Rectal smooth muscle tissue (tissue), 1 donor: ENCODE results near the gene ZNF638.
"Not testable (repeated sequence)": the region's sequence is repeated elsewhere in the genome, so short reads cannot be mapped to it uniquely, and the experiment has no call there.

Experiments used
- H3K27ac ChIP-seq: one replicate; pipeline ENCODE4 v1.7.0; 2013; ENCODE audit warnings: low read depth, low read length, inconsistent platforms
- H3K27me3 ChIP-seq: one replicate; pipeline ENCODE4 v1.7.0; 2013; ENCODE audit warnings: low read length; ENCODE audit not compliant: control insufficient read depth, insufficient read depth
- H3K36me3 ChIP-seq: one replicate; pipeline ENCODE4 v1.7.0; 2013; ENCODE audit warnings: low read length; ENCODE audit not compliant: control insufficient read depth, insufficient read depth
- H3K4me1 ChIP-seq: one replicate; pipeline ENCODE4 v1.7.0; 2013; ENCODE audit warnings: low read length; ENCODE audit not compliant: control insufficient read depth, insufficient read depth
- H3K4me3 ChIP-seq: one replicate; pipeline ENCODE4 v1.7.0; 2013; ENCODE audit warnings: low read length
- H3K9ac ChIP-seq: one replicate; pipeline ENCODE4 v1.7.0; 2013; ENCODE audit warnings: low read length

Gene ZNF638

DNA sequence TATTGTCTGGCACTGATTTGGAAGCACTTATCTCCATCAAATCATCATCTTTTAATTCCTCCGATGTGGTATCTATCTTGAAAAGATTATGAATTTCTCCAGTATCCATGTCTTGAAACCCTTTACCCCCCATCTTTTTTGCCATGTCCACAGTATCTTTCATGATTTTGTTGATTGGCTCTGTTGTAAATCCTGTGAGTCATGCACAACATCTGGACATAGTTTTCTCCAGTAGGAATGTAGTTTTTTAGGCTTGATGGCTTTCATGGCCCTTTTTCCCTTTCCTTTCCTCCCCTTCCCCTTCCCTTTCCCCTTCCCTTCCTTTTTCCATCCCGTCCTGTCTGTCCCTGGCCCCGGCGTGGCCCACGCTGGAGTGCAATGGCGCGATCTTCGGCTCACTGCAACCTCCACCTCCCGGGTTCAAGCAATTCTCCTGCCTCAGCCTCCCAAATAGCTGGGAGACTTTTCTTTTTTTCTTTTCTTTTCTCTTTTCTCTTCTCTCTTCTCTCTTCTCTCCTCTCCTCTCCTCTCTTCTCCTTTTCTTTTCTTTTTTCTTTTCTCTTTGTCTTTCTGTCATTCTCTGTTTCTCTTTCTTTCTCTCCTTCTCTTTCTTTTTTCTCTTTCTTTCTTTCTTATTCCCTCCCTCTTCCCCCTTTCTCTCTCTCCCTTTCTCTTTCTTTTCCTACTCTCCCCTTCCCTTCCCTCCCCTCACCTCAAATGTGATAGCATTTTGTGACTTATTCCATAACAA is 18.4 kb upstream of the ZNF638 start:
- H3K4me3 ChIP-seq, result no peak overlapping the region
- no peak overlapping the region for H3K27ac ChIP-seq
- no peak overlapping the region for H3K9ac ChIP-seq
- no peaks in the 10 kb centered on the region for H3K4me1 ChIP-seq
- no peaks in the 10 kb centered on the region for H3K27me3 ChIP-seq
- no peaks in the 10 kb centered on the region for H3K36me3 ChIP-seq

DNA sequence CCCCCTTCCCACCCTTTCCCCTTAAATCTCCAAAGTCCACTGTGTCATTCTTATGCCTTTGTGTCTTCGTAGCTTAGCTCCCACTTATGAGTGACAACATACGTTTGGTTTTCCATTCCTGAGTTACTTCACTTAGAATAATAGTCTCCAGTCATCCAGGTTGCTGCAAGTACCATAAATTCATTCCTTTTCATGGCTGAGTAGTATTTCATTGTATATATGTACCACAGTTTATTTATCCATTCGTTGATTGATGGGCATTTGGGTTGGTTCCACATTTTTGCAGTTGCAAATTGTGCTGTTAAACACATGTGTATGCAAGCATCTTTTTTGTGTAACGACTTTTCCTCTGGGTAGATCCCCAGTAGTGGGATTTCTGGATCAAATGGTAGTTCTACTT is 14.5 kb upstream of the ZNF638 start:
- Histone ChIP-seq H3K27ac (no peak overlapping the region), H3K9ac (no peak overlapping the region)

GRCh38 chr2:71317900-71318299 is 13.7 kb upstream of the ZNF638 start:
- not testable (repeated sequence) for H3K27ac ChIP-seq, H3K36me3 ChIP-seq, H3K27me3 ChIP-seq, H3K4me3 ChIP-seq, H3K9ac ChIP-seq, H3K4me1 ChIP-seq

More for the DNA sequence above, 14.5 kb upstream of the ZNF638 start:
- Histone ChIP-seq H3K27me3 (no peaks in the 10 kb centered on the region), H3K4me3 (no peak overlapping the region), H3K4me1 (no peaks in the 10 kb centered on the region), H3K36me3 (no peaks in the 10 kb centered on the region)

GRCh38 chr2:71323386-71323785 is 8.2 kb upstream of the ZNF638 start:
- Histone ChIP-seq H3K4me1 (no peaks in the 10 kb centered on the region), H3K36me3 (no peaks in the 10 kb centered on the region), H3K27me3 (no peaks in the 10 kb centered on the region), H3K4me3 (no peak overlapping the region), H3K9ac (no peak overlapping the region), H3K27ac (no peak overlapping the region)

- no peak overlapping the region for H3K27ac ChIP-seq
- H3K27me3 ChIP-seq, result no peaks in the 10 kb centered on the region
- no peaks in the 10 kb centered on the region for H3K36me3 ChIP-seq
- no peak overlapping the region for H3K9ac ChIP-seq
- no peak overlapping the region for H3K4me3 ChIP-seq
- no peaks in the 10 kb centered on the region for H3K4me1 ChIP-seq
Observed at GRCh38 chr2:71326968-71327367, 4.6 kb upstream of the ZNF638 start.

DNA sequence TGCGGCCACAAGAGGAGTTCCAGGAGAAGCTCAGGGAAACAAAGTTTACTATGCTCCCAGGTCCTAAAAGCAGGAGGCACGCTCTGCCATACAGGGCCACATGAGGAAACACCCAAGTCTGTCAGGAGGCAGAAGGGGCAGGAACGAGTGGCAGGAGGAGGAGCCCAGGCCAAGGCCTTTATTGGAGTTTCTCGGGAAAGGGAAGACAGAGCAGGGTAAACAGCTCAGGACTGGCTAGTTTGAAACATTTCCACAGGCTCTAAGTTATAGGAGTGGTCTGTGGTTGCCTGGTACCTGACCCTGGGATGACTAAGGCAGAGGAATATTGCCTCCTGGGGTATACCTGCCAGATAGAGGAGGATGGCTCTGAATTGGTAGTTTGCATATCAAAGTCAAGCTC is 3.7 kb upstream of the ZNF638 start:
- Histone ChIP-seq H3K4me1 (no peaks in the 10 kb centered on the region), H3K4me3 (no peak overlapping the region), H3K36me3 (no peaks in the 10 kb centered on the region), H3K9ac (no peak overlapping the region), H3K27me3 (no peaks in the 10 kb centered on the region), H3K27ac (no peak overlapping the region)

- Histone ChIP-seq H3K4me1 (peaks cover 12% of the 10 kb centered on the region), H3K9ac (no peak overlapping the region), H3K36me3 (no peaks in the 10 kb centered on the region), H3K4me3 (no peak overlapping the region), H3K27ac (no peak overlapping the region), H3K27me3 (no peaks in the 10 kb centered on the region)
Observed at GRCh38 chr2:71330155-71330554, 1.4 kb upstream of the ZNF638 start.

GRCh38 chr2:71330585-71331330 is 824 bp upstream of the ZNF638 start:
- H3K9ac ChIP-seq, result no peak overlapping the region
- peak overlapping the region; percentile 44 for H3K4me3 ChIP-seq
- peaks cover 12% of the 10 kb centered on the region for H3K4me1 ChIP-seq

DNA sequence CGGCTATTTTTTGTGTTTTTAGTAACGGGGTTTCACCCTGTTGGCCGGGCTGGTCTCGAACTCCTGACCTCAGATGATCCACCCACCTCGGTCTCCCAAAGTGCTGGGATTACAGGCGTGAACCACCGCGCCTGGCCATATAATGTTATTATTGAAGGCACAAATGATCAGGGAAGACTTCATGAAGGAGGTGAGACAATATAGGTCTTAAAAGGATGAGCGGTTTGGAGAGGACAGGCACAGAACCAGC is 326 bp upstream of the ZNF638 start:
- H3K27ac ChIP-seq, H3K36me3 ChIP-seq, H3K9ac ChIP-seq, H3K27me3 ChIP-seq: not testable (repeated sequence)
- H3K4me3 ChIP-seq, result peak overlapping the region; percentile 44
- peaks cover 12% of the 10 kb centered on the region for H3K4me1 ChIP-seq

More at GRCh38 chr2:71330585-71331330, 824 bp upstream of the ZNF638 start:
- H3K27ac ChIP-seq, result no peak overlapping the region
- no peaks in the 10 kb centered on the region for H3K27me3 ChIP-seq
- no peaks in the 10 kb centered on the region for H3K36me3 ChIP-seq

DNA sequence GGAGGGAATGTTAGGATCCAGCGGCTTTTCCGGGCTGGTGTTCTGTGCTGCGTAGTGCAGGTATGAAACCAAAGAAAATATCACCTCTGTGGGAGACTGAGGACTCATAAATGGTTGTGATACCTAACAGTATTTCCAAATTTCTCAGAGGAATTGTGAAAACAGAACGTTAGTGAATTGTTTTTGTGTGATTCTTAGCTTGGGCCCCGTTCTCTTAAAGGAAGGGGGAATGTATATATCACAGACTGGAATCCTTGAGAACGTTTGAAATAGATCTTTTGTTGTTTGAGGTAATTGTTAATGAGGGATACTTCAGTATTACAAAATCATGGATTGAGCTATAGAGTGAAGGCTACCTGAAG is 834 bp downstream of the ZNF638 start:
- Histone ChIP-seq H3K9ac (peak overlapping the region; percentile 84), H3K4me3 (peak overlapping the region; percentile 84), H3K36me3 (no peaks in the 10 kb centered on the region), H3K27ac (peak overlapping the region; percentile 91), H3K27me3 (no peaks in the 10 kb centered on the region), H3K4me1 (peaks cover 12% of the 10 kb centered on the region)

GRCh38 chr2:71333619-71334018 is 2.0 kb downstream of the ZNF638 start:
- peak overlapping the region; percentile 84 for H3K4me3 ChIP-seq
- H3K4me1 ChIP-seq, result peaks cover 16% of the 10 kb centered on the region
- H3K36me3 ChIP-seq, result peaks cover 2% of the 10 kb centered on the region
- H3K27me3 ChIP-seq, result no peaks in the 10 kb centered on the region
- H3K27ac ChIP-seq, result no peak overlapping the region
- no peak overlapping the region for H3K9ac ChIP-seq

DNA sequence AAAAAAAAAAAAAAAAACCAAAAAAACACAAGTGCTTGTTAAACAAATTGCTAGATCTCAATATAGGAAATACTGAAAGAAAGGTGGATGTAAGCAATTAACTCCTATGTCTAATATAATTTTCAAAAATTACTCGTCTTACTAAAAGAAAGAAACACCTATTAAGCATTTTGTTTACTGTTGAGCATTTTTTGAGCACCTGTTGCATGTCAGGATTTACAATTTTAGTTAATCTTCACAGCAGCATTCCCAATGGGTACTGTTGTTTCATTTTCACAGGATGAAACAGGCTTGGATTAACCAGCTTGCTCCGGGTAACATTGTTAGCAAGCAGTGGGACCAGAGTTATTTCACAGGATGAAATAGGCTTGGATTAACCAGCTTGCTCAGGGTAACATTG is 4.8 kb downstream of the ZNF638 start:
- Histone ChIP-seq H3K9ac (no peak overlapping the region), H3K4me3 (no peak overlapping the region), H3K27ac (no peak overlapping the region), H3K27me3 (no peaks in the 10 kb centered on the region), H3K36me3 (peaks cover 2% of the 10 kb centered on the region), H3K4me1 (peaks cover 27% of the 10 kb centered on the region)

GRCh38 chr2:71336802-71337201 is 5.2 kb downstream of the ZNF638 start:
- Histone ChIP-seq H3K27me3 (no peaks in the 10 kb centered on the region), H3K9ac (no peak overlapping the region), H3K4me3 (no peak overlapping the region), H3K36me3 (peaks cover 2% of the 10 kb centered on the region), H3K27ac (no peak overlapping the region), H3K4me1 (peaks cover 27% of the 10 kb centered on the region)
